CD4-positive, alpha-beta T cell (primary cell): ENCODE data around the gene SPINK5. TPM values are rescaled to one million over a fixed set of nuclear protein-coding genes. Genes with fewer than 3 reads are reported as not detected.
"Not testable (repeated sequence)": the region's sequence is repeated elsewhere in the genome, so short reads cannot be mapped to it uniquely, and the experiment has no call there.

Experiments used
- ATAC-seq: fragments of 200-7000 bp; cut with Tn5 transposase; one replicate; pipeline ENCODE4 v1.10.0; 2022; ENCODE audit warnings: mild to moderate bottlenecking; ENCODE audit not compliant: poor library complexity
- CTCF ChIA-PET: fragments of 350-600 bp; sonication (Branson Sonifier 250); formaldehyde crosslinking; loops from one replicate; lab custom pipeline; 2021; ENCODE audit warnings: antibody characterized with exemption, inconsistent platforms; lab: Charles Lee
- POLR2A ChIA-PET: fragments of 350-600 bp; sonication (Branson Sonifier 250); formaldehyde crosslinking; loops from one replicate; lab custom pipeline; 2021; ENCODE audit warnings: antibody characterized with exemption, inconsistent platforms; lab: Charles Lee
- DNase-seq, 14 experiments: peaks; one replicate each; pipeline ENCODE4 v3.0.0-alpha.2; 2013 to 2020; ENCODE audit warnings: mixed read lengths in 2 of 14
- H3K27ac ChIP-seq, 2 donors: one replicate each; pipeline versions ENCODE4 v1.5.1 to v1.7.0; 2013; ENCODE audit warnings: low read length in 2 of 2, low read depth in 1 of 2, mild to moderate bottlenecking in 1 of 2
- H3K27me3 ChIP-seq, 2 experiments: 1 replicate in 1 of 2; 2 replicates in 1 of 2; pipeline versions ENCODE4 v1.6.1 to v1.7.0; 2013; ENCODE audit warnings: low read length in 2 of 2, control low read depth in 1 of 2, mild to moderate bottlenecking in 1 of 2, moderate library complexity in 1 of 2; ENCODE audit not compliant: insufficient read depth in 2 of 2, control insufficient read depth in 1 of 2
- H3K36me3 ChIP-seq: one replicate; pipeline ENCODE4 v1.6.1; 2013; ENCODE audit warnings: low read length, control low read depth; ENCODE audit not compliant: insufficient read depth
- H3K4me1 ChIP-seq: one replicate; pipeline ENCODE4 v1.6.1; 2013; ENCODE audit warnings: low read length, control low read depth; ENCODE audit not compliant: insufficient read depth
- H3K4me3 ChIP-seq: one replicate; pipeline ENCODE4 v1.5.1; 2013; ENCODE audit warnings: mild to moderate bottlenecking, low read length, moderate library complexity
- H3K9me3 ChIP-seq, 2 experiments: 1 replicate in 1 of 2; 2 replicates in 1 of 2; pipeline versions ENCODE4 v1.6.1 to v1.7.0; 2013; ENCODE audit warnings: low read length in 2 of 2, mild to moderate bottlenecking in 2 of 2, control low read depth in 1 of 2, moderate library complexity in 1 of 2; ENCODE audit not compliant: control insufficient read depth in 1 of 2, insufficient read depth in 1 of 2
- H3K27ac Mint-ChIP-seq: one replicate; pipeline ENCODE4 v1.8.0; 2020; ENCODE audit warnings: mixed read lengths
- H3K27me3 Mint-ChIP-seq: one replicate; pipeline ENCODE4 v1.8.0; 2021; ENCODE audit warnings: mixed read lengths
- H3K36me3 Mint-ChIP-seq: one replicate; pipeline ENCODE4 v1.8.0; 2021; ENCODE audit warnings: low read depth, mixed read lengths
- H3K4me1 Mint-ChIP-seq: one replicate; pipeline ENCODE4 v1.8.0; 2021; ENCODE audit warnings: low read depth, mixed read lengths
- H3K4me3 Mint-ChIP-seq: one replicate; pipeline ENCODE4 v1.8.0; 2020; ENCODE audit warnings: mild to moderate bottlenecking, mixed read lengths
- H3K9me3 Mint-ChIP-seq: one replicate; pipeline ENCODE4 v1.8.0; 2020; ENCODE audit warnings: mixed read lengths
- CTCF ChIP-seq: fragments of 200-600 bp; IDR thresholded peaks from one replicate; pipeline ENCODE4 v1.8.0; 2022; ENCODE audit warnings: antibody characterized with exemption, mild to moderate bottlenecking
- intact Hi-C, 2 experiments: fragments of 100-400 bp; cut with DNase I in 1 of 2; cut with micrococcal nuclease in 1 of 2; formaldehyde crosslinking; loops; one replicate each; pipeline versions ENCODE4 v1.15.1 to v1.9.0; 2023 to 2025; cut with DNase I, micrococcal nuclease
- total RNA-seq, 174 experiments: library from RNA in 2 of 174; stranded (reverse) in 2 of 174; gene quantifications; one replicate each; pipeline ENCODE4 v1.2.3 and lab custom pipeline; 2021 to 2026

The SPINK5 gene
- total RNA-seq, 2 experiments from 2014 or later: not detected

GRCh38 chr5:148043705-148044104, 20.1 kb upstream of the SPINK5 start:
- CTCF ChIA-PET: no interaction called here

GRCh38 chr5:148055160-148055559, 8.6 kb upstream of the SPINK5 start:
- peaks cover 20% of the 10 kb centered on the region for H3K9me3 Mint-ChIP-seq
- H3K4me3 ChIP-seq, CTCF ChIA-PET, H3K27me3 ChIP-seq, H3K27ac ChIP-seq, H3K36me3 Mint-ChIP-seq, H3K4me1 ChIP-seq, H3K4me1 Mint-ChIP-seq, H3K27me3 Mint-ChIP-seq, H3K27ac Mint-ChIP-seq, ATAC-seq, H3K36me3 ChIP-seq, H3K4me3 Mint-ChIP-seq, DNase-seq, intact Hi-C loops: not testable (repeated sequence)
- H3K9me3 ChIP-seq: peaks cover 23 to 24% of the 10 kb centered on the region in 2 experiments
- POLR2A ChIA-PET: interaction anchor here (0.6 kb wide), 1 partner anchor 1987 kb away, joined by 3 read pairs; no protein-coding TSS in a partner anchor

More at GRCh38 chr5:148043705-148044104, 20.1 kb upstream of the SPINK5 start:
- H3K4me3 Mint-ChIP-seq: no peak overlapping the region
- ATAC-seq (no peak), DNase-seq (no peak)
- Histone ChIP-seq H3K4me1 (no peaks in the 10 kb centered on the region), H3K27me3 (no peaks in the 10 kb centered on the region), H3K4me3 (no peak overlapping the region), H3K27ac (no peak overlapping the region), H3K9me3 (no peaks in the 10 kb centered on the region), H3K36me3 (no peaks in the 10 kb centered on the region)
- H3K4me1 Mint-ChIP-seq: no peaks in the 10 kb centered on the region
- POLR2A ChIA-PET: no interaction called here
- H3K9me3 Mint-ChIP-seq: peaks cover 4% of the 10 kb centered on the region
- no peak for TF ChIP-seq CTCF
- no peaks in the 10 kb centered on the region for H3K36me3 Mint-ChIP-seq
- H3K27ac Mint-ChIP-seq: no peak overlapping the region
- H3K27me3 Mint-ChIP-seq: no peaks in the 10 kb centered on the region
- intact Hi-C loops: no loop called here

GRCh38 chr5:148060309-148060708, 3.5 kb upstream of the SPINK5 start:
- H3K9me3 ChIP-seq: peaks cover 10 to 23% of the 10 kb centered on the region in 2 experiments
- CTCF ChIA-PET: no interaction called here
- TF ChIP-seq CTCF: no peak
- H3K27ac ChIP-seq: no peak overlapping the region
- no peak overlapping the region for H3K4me3 ChIP-seq
- Mint-ChIP-seq H3K36me3 (no peaks in the 10 kb centered on the region), H3K4me3 (no peak overlapping the region), H3K9me3 (peaks cover 7% of the 10 kb centered on the region), H3K4me1 (no peaks in the 10 kb centered on the region), H3K27me3 (no peaks in the 10 kb centered on the region), H3K27ac (no peak overlapping the region)
- H3K36me3 ChIP-seq: no peaks in the 10 kb centered on the region
- POLR2A ChIA-PET: no interaction called here
- ATAC-seq: no peak
- no peaks in the 10 kb centered on the region for H3K4me1 ChIP-seq
- no peak for DNase-seq
- no peaks in the 10 kb centered on the region for H3K27me3 ChIP-seq
- intact Hi-C loops: no loop called here

- H3K9me3 ChIP-seq: peaks cover 4 to 20% of the 10 kb centered on the region in 2 experiments
- no peaks in the 10 kb centered on the region for H3K4me1 ChIP-seq
- peaks cover 5% of the 10 kb centered on the region for H3K9me3 Mint-ChIP-seq
- no peak overlapping the region for H3K4me3 Mint-ChIP-seq
- CTCF ChIA-PET: no interaction called here
- no peaks in the 10 kb centered on the region for H3K36me3 Mint-ChIP-seq
- no peaks in the 10 kb centered on the region for H3K27me3 ChIP-seq
- H3K4me3 ChIP-seq: no peak overlapping the region
- H3K27ac Mint-ChIP-seq: no peak overlapping the region
- no peak for ATAC-seq
- H3K27me3 Mint-ChIP-seq: no peaks in the 10 kb centered on the region
- H3K27ac ChIP-seq: no peak overlapping the region
- no peak for DNase-seq
- H3K36me3 ChIP-seq: no peaks in the 10 kb centered on the region
- intact Hi-C loops: no loop called here
- no peak for TF ChIP-seq CTCF
- POLR2A ChIA-PET: no interaction called here
- H3K4me1 Mint-ChIP-seq: no peaks in the 10 kb centered on the region
Measured at GRCh38 chr5:148060881-148061280, 2.9 kb upstream of the SPINK5 start.
